ENCODE measurements around the gene LILRB5.
"Not testable (repeated sequence)": the region's sequence is repeated elsewhere in the genome, so short reads cannot be mapped to it uniquely, and the experiment has no call there.

The LILRB5 gene

GRCh38 chr19:54257116-54257480 lies at the start of gene LILRB5:
Gene LILRB5 (minus strand): TSS chr19:54257273. CDS start chr19:54257193, 80 bp downstream.
- no peak for DNase-seq (ENCODE audit: low read depth)

DNA sequence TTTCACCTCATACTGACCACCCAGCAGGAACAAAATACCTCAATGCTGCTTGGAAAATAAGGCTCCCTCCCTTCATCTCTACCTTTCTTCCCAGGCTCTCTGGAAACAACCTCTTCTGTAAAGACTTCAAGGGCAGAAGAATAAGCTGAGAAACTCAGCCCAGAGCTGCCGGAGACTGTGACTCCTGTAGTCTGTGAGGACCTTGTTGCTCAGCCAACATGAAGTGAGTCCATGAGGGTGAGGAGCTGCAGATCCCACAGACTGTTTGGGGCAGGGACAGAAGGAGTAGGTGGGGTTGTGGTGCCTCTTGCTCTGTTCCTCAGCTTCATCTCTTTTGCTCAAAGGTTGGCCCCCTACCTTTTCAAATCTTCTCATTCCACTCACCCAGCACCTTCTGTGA lies 48.1 kb upstream of the LILRB5 start:
- no peak for DNase-seq (ENCODE audit: low read depth)

DNA sequence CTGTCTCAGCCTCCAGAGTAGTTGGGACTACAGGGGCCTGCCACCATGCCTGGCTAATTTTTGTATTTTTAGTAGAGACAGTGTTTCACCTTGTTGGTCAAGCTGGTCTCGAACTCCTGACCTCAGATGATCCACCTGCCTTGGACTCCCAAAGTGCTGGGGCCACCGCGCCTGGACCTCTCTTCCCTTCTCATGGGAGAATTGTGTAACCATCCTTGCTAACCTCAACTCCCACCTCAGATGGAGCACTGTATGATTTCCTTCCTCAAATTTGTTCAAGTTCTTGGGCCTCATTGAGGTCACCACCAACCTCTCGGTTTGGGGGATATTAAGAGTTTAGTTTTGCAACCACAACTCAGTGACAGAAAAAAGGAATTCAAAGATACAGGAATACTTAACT lies 45.2 kb upstream of the LILRB5 start:
- no peak for DNase-seq (ENCODE audit: low read depth)

DNA sequence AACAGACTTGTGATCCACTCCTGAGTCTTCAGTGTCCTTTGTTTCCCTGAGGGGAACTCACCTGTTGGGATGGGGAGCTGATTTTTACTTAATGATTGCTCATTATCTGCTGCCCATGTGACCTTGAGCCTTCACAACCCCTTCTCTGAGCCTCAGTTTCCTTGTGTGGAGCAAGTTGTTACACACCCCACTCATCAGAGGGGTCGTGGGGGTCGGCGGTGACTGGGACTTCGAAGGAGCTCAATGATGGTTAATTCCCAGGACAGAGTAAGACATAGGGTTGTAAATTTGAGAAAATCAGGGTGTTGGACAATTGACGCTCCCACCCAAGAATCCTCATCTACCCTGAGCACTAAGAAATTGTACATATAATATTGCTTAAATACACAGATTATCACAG lies 42.4 kb upstream of the LILRB5 start:
- no peak for DNase-seq (ENCODE audit: low read depth)

DNA sequence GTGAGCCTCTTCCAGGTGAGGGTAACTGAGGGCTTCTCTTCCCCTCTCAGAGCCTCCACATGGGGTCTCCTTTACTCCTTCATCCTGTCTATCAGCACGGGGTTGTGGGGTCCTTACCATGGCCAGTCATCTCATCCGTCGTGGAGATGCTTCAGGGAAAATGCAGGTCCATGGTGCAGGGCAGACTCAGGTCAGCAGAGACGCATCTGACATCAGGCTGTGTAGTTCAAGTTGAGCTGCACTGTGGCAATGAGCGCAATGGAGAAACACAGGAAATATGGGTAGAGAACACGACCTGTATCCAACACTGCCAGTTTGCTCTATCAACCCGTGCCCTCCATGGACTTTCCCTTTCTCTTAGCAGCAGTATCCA lies 42.0 kb upstream of the LILRB5 start:
- no peak for DNase-seq (ENCODE audit: low read depth)

DNA sequence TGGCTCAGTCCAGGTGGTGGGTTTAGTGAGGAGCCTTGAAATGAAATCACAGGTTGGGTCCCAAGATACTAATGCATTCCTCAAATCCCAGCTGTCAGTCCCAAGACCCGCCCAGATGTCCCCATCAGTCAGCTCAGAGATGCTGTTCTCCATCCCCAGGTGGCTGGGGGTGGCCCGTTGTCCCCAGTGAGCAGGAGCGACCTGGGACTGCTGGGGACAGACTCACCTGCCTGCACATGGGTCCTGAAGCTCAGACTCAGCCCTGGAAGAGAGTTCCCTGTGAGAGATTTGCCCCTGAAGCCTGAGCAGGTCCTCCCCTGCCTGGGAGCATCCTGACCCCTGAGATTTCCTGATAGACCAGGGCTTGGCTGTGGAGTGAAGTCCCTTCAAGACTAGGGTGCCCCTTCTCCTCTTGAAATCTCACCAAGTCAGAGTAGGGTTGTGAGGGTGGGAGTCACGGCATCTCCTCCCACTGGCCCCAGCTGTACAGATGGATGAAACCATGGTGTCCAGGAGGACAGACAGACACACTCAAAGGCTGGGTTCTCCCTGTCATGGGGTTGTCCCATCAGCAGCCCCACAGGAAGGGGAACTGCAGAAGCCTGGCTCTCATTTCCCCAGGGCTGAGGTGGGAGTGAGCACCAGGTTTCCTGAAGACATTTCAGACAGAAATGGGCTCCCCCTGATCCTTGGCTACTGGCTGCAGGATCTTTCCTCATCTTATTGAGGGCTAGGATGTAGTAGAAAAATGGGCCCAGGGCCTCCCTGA lies 41.5 kb upstream of the LILRB5 start:
- no peak for DNase-seq (ENCODE audit: low read depth)

- DNase-seq (ENCODE audit: low read depth) = no peak
These were observed 40.8 kb upstream of the LILRB5 start for GRCh38 chr19:54297759-54298305.

GRCh38 chr19:54294539-54294938 lies 37.5 kb upstream of the LILRB5 start:
- no peak for DNase-seq (ENCODE audit: low read depth)

- not testable (repeated sequence) for DNase-seq (ENCODE audit: low read depth)
These were observed 32.1 kb upstream of the LILRB5 start for GRCh38 chr19:54289160-54289559.

DNA sequence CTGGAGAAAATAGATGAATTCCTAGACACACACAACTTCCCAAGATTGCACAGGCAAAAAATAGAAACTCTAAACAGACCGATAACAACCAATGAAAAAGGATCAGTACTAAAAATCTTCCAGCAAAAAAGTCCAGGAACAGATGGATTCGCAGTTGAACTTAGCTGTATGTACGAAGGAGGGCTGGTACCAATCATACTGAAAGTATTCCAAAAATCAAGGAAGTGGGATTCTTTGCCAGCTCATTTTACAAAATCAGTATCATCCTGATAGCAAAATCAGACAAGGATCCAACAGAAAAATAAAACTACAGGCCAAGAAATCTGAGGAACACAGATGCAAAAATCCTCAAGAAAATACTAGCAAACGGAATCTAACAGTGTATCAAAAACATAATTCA lies 30.4 kb upstream of the LILRB5 start:
- DNase-seq (ENCODE audit: low read depth) = no peak

GRCh38 chr19:54286283-54286682 lies 29.2 kb upstream of the LILRB5 start:
- DNase-seq (ENCODE audit: low read depth) = not testable (repeated sequence)

- DNase-seq (ENCODE audit: low read depth) = not testable (repeated sequence)
These were observed 28.5 kb upstream of the LILRB5 start for GRCh38 chr19:54285427-54286056.

GRCh38 chr19:54282686-54283470 lies 25.8 kb upstream of the LILRB5 start:
- no peak for DNase-seq (ENCODE audit: low read depth)

GRCh38 chr19:54281729-54282075 lies 24.6 kb upstream of the LILRB5 start:
- not testable (repeated sequence) for DNase-seq (ENCODE audit: low read depth)

DNA sequence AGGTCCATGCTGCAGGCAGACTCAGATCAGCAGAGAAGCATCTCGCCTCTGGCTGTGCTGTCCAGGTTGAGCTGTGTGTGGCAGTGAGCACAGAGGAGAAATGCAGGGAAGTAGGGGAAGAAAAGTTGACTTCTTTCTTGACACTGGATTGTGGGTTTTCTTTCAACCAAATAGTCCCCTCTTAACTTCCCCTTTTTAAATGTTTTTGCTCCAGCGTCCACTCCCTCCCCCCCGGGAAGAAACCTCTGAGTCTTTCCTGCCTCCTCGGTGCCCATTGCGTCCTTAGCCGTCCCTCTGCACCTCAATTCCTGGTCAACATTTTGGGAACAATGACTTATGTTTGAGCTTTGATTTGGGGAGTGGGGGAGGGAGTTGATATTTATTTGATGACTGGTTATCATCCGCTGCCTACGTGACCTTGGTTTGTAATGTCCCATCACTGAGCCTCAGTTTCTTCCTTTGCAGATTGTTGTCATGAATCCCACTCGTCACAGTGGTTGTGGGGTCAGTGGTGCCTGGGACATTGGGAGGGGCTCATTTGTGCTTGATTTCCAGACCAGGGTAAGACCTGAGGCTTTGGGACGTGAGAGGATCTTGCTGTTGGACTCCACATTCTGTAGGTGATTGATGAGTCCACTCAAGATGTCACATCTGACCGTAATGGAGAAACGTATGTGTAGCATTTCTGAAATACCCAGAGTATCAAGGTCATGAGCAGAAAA lies 24.1 kb upstream of the LILRB5 start, which contains the start of gene LILRB2:
TSS of gene LILRB2 (minus strand) at position 104 of the 722 bp plus-strand sequence. CDS start 614 bp downstream, outside the sequence.
- DNase-seq (ENCODE audit: low read depth) = no peak

- not testable (repeated sequence) for DNase-seq (ENCODE audit: low read depth)
These were observed 23.4 kb upstream of the LILRB5 start for GRCh38 chr19:54280441-54280840.

GRCh38 chr19:54280025-54280424 lies 23.0 kb upstream of the LILRB5 start:
- DNase-seq (ENCODE audit: low read depth) = not testable (repeated sequence)

GRCh38 chr19:54279406-54279962 lies 22.4 kb upstream of the LILRB5 start:
- no peak for DNase-seq (ENCODE audit: low read depth)

GRCh38 chr19:54278571-54279195 lies 21.6 kb upstream of the LILRB5 start:
- not testable (repeated sequence) for DNase-seq (ENCODE audit: low read depth)

GRCh38 chr19:54278056-54278455 lies 21.0 kb upstream of the LILRB5 start:
- not testable (repeated sequence) for DNase-seq (ENCODE audit: low read depth)

- DNase-seq (ENCODE audit: low read depth) = not testable (repeated sequence)
These were observed 20.1 kb upstream of the LILRB5 start for GRCh38 chr19:54277111-54277615.
